GM12891 (cell line): ENCODE measurements around the gene BTF3L4.

ENCODE experiments used
- DNase-seq: peaks from one replicate; pipeline ENCODE4 v3.0.0; 2011; ENCODE audit warnings: low spot score; ENCODE audit not compliant: insufficient read length
- FAIRE-seq: peaks from 2 replicates; lab custom pipeline; 2011; peaks lifted over from hg19 to GRCh38; lab: Jason Lieb, UNC
- PAX5 ChIP-seq: IDR thresholded peaks from 2 replicates; pipeline ENCODE4 v1.6.1; 2011; ENCODE audit warnings: low read length, moderate library complexity, mild to moderate bottlenecking; ENCODE audit not compliant: insufficient read depth, severe bottlenecking
- POLR2A ChIP-seq: IDR thresholded peaks from 2 replicates; pipeline ENCODE4 v1.6.1; 2011; ENCODE audit warnings: low read depth, low read length, control low read depth
- POLR2AphosphoS5 ChIP-seq: IDR thresholded peaks from 2 replicates; pipeline ENCODE4 v1.6.1; 2011; ENCODE audit warnings: low read depth, low read length, control low read depth
- POU2F2 ChIP-seq: IDR thresholded peaks from 2 replicates; pipeline ENCODE4 v1.6.1; 2011; ENCODE audit warnings: low read depth, mild to moderate bottlenecking, control low read depth, low read length, moderate library complexity
- SPI1 ChIP-seq: IDR thresholded peaks from 2 replicates; pipeline ENCODE4 v1.6.1; 2011; ENCODE audit warnings: low read depth, low read length, control low read depth
- TAF1 ChIP-seq: IDR thresholded peaks from 2 replicates; pipeline ENCODE4 v1.6.1; 2011; ENCODE audit warnings: low read depth, low read length, control low read depth

Gene BTF3L4

GRCh38 chr1:52055066-52055865 is 829 bp upstream of the BTF3L4 start, which contains the start of gene TXNDC12:
TSS of gene TXNDC12 (minus strand) at chr1:52055191. CDS start at chr1:52055096, 95 bp downstream.
- FAIRE-seq (peak; percentile 84), DNase-seq (peak; percentile 46)
- TF ChIP-seq POLR2A (peak; percentile 68; the same call in 1 of the 2 replicates), POU2F2 (0 out of 2 replicates have a peak, but pooled peaks have one; percentile 32), POLR2AphosphoS5 (peak; percentile 72), PAX5 (no peak), TAF1 (peak; percentile 48; the same call in 1 of the 2 replicates), SPI1 (no peak)

GRCh38 chr1:52055866-52056162 is 281 bp upstream of the BTF3L4 start:
- FAIRE-seq (no peak), DNase-seq (no peak)
- TF ChIP-seq POLR2AphosphoS5, result no peak
- no peak for TF ChIP-seq TAF1
- TF ChIP-seq POLR2A, result no peak
- no peak for TF ChIP-seq SPI1
- no peak for TF ChIP-seq PAX5

- DNase-seq (no peak), FAIRE-seq (no peak)
- TF ChIP-seq POLR2AphosphoS5 (no peak), POLR2A (no peak), PAX5 (no peak), POU2F2 (no peak), SPI1 (no peak), TAF1 (no peak)
These were observed 789 bp downstream of the BTF3L4 start for GRCh38 chr1:52056937-52057231.

GRCh38 chr1:52057255-52057654 is 1.2 kb downstream of the BTF3L4 start:
- TF ChIP-seq POU2F2 (no peak), TAF1 (no peak), PAX5 (no peak), SPI1 (no peak), POLR2AphosphoS5 (no peak), POLR2A (no peak)
- FAIRE-seq (no peak), DNase-seq (no peak)

GRCh38 chr1:52057876-52058415 is 1.9 kb downstream of the BTF3L4 start:
- no peak for DNase-seq
- no peak for FAIRE-seq
- TF ChIP-seq PAX5, result no peak
- TF ChIP-seq SPI1, result no peak
- TF ChIP-seq POLR2A, result no peak
- no peak for TF ChIP-seq POU2F2
- TF ChIP-seq POLR2AphosphoS5, result no peak
- TF ChIP-seq TAF1, result no peak

GRCh38 chr1:52059321-52059720 is 3.2 kb downstream of the BTF3L4 start:
- DNase-seq, result no peak
- no peak for FAIRE-seq
- no peak for TF ChIP-seq SPI1
- TF ChIP-seq POLR2AphosphoS5, result no peak
- TF ChIP-seq PAX5, result no peak
- TF ChIP-seq POU2F2, result no peak
- no peak for TF ChIP-seq POLR2A

GRCh38 chr1:52059888-52060287 is 3.8 kb downstream of the BTF3L4 start:
- DNase-seq (no peak), FAIRE-seq (no peak)
- TF ChIP-seq TAF1 (no peak), SPI1 (no peak), PAX5 (no peak), POLR2AphosphoS5 (no peak), POU2F2 (no peak), POLR2A (no peak)

GRCh38 chr1:52060822-52061221 is 4.7 kb downstream of the BTF3L4 start:
- DNase-seq (no peak), FAIRE-seq (no peak)
- TF ChIP-seq PAX5 (no peak), SPI1 (no peak), POLR2AphosphoS5 (no peak)

- TF ChIP-seq TAF1, result no peak
- TF ChIP-seq POLR2AphosphoS5, result no peak
- TF ChIP-seq POLR2A, result no peak
- no peak for TF ChIP-seq PAX5
- TF ChIP-seq SPI1, result no peak
- TF ChIP-seq POU2F2, result no peak
- FAIRE-seq, result no peak
- no peak for DNase-seq
These were observed 7.1 kb downstream of the BTF3L4 start for GRCh38 chr1:52063192-52063591.

GRCh38 chr1:52070704-52071103 is 14.6 kb downstream of the BTF3L4 start:
- DNase-seq (no peak), FAIRE-seq (no peak)
- TF ChIP-seq POU2F2 (no peak), POLR2AphosphoS5 (no peak), PAX5 (no peak), SPI1 (no peak), TAF1 (no peak), POLR2A (no peak)
